GM21528 (cell line): ENCODE results near the gene CCDC180.
"Not testable (repeated sequence)": the region's sequence is repeated elsewhere in the genome, so short reads cannot be mapped to it uniquely, and the experiment has no call there.

Experiments used
- ATAC-seq: cut with Tn5 transposase; IDR thresholded peaks from one replicate; pipeline ENCODE4 v1.9.1; 2021; ENCODE audit warnings: mild to moderate bottlenecking, moderate library complexity; ENCODE audit not compliant: unreplicated experiment, low FRiP score

CCDC180 gene

DNA sequence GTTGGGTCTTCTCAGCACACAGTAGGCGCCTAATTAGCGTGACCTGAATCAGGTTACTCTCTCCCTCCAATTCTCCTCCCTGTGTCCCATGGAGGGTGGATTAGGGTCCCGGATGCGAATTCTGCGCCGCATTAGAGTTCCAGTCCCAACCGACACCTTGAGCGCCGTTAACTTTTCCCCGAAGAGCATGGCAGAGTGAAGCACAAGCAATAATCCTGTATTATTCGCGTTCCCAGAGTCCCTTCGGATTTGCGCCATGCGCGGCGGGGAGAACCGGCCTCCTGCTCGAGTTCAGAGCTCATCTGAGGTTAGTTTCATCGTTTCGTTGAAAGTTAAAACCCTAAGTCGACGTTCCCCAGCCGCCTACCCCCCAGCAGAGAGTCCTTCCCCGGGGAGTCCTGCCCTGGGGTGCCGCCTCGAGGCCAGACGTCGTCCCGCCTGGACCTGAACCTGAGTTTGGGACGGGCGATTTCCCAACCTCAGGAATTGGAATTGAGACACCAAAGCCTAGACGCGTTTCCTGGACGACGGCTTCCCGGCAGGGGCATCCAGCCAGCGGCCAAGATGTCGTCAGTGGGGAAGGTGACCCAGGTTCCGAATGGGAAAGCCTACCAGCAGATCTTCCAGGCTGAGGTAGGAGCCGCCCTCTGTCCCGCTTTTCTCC, at the start of gene CCDC180:
Gene CCDC180 (plus strand): TSS at position 160 of the 664 bp plus-strand sequence. CDS start 405 bp downstream, at position 565.
- ATAC-seq: no peak

GRCh38 chr9:97259834-97260514, 47.5 kb upstream of the CCDC180 start:
- not testable (repeated sequence) for ATAC-seq

DNA sequence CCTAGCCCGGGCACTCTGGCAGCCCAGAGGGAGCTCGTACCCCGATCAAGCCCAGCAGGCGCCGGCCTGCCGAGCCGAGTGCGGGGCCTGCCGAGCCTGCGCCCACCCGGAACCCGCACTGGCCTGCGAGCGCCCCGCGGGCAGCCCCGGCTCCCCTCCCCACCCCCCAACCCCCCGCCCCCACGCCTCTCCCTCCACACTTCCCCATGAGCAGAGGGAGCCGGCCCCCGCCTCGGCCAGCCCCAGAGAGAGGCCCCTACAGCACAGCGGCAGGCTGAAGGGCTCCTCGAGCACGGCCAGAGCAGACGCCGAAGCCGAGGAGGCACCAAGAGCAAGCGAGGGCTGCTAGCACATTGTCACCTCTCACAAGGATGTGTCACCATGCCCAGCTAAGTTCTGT, 36.2 kb upstream of the CCDC180 start:
- no peak for ATAC-seq

GRCh38 chr9:97272072-97272471, 35.4 kb upstream of the CCDC180 start:
- no peak for ATAC-seq

GRCh38 chr9:97276310-97276852, 31.1 kb upstream of the CCDC180 start:
- ATAC-seq: no peak

DNA sequence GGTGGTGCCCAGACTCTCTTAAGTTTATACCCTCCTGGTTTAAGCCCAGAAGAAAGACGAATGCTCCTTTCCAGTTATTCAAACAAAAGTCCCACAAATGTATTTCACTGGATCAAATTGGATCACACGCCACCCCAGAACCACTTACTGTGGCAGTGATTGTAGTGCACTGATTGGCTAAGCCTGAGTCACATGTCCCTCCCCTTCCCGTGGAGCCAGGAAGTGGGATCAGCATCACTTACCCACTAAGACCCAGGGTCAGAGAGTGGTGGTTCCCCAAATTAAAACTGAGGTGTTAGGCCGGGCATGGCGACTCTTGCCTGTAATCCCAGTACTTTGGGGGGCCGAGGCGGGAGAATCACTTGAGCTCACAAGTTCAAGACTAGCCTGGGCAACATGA, 29.5 kb upstream of the CCDC180 start:
- ATAC-seq: no peak

DNA sequence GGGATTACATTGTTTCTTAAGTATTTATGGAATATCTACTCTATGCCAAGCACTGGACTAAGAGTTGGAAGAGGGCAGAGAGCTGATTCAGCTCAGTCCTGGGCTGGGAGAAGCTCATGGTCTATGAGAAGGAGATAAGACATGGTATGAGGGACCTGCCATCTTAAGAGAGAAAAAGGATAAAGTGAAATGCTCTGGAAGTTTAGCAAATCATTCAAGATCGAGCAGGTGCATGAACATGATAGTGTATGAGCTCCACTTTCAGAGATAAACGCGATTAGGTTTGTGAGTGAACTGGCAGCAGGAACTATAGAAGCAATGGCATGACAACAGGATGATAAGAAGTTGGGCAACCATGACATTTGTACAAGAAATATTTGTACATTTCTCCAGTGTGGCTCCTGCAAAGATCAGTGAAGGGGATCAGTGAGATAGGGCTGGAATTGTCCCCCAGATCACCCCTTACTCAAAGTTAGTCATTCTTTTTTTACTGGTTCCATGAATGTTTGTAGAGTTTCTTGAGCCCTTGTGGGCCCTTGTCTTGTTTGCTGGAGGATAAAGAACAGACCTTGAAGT, 26.6 kb upstream of the CCDC180 start:
- no peak for ATAC-seq

DNA sequence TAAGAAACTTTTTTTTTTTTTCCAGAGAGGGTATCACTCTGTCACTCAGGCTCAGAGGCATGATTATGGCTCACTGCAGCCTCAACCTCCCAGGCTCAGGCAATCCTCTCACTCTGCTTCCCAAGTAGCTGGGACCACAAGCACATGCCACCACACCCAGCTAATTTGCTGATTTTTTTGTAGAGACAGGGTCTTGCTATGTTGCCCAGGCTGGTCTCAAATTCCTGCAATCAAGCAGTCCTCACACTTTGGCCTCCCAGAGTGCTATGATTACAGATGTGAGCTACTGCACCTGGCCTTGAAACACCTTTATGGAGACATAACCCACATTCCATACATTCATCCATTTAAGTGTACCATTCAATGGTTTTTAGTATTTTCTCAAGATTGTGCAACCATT, 23.7 kb upstream of the CCDC180 start:
- no peak for ATAC-seq

GRCh38 chr9:97284798-97285197, 22.7 kb upstream of the CCDC180 start:
- no peak for ATAC-seq

DNA sequence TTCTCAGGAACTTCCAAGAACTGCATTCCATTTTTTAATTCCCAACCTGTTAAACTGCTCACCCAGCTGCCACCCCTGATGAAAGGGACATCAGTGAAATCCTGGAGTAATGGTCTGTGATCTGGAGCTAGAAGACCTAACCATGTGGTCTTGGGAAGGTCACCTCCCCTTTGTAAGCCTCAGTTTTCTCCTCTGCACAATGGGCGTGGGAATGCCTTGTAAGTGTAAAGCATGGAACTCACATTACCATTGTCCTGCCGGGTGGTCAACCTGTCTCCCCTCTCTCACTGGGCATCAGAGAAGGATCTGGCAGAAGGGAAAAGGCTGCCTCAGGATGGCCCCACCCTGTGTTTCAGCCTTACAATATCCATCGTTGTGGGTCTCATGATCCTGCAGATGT, 15.3 kb upstream of the CCDC180 start:
- ATAC-seq: no peak

GRCh38 chr9:97293207-97293721, 14.2 kb upstream of the CCDC180 start:
- no peak for ATAC-seq

GRCh38 chr9:97293818-97294217, 13.6 kb upstream of the CCDC180 start:
- no peak for ATAC-seq

GRCh38 chr9:97297889-97298288, 9.6 kb upstream of the CCDC180 start:
- no peak for ATAC-seq

- ATAC-seq: no peak
These were observed 7.5 kb upstream of the CCDC180 start for GRCh38 chr9:97299809-97300414.

- no peak for ATAC-seq
These were observed 6.9 kb upstream of the CCDC180 start for GRCh38 chr9:97300586-97300985.

- ATAC-seq: no peak
These were observed 5.5 kb upstream of the CCDC180 start for GRCh38 chr9:97301974-97302373.

DNA sequence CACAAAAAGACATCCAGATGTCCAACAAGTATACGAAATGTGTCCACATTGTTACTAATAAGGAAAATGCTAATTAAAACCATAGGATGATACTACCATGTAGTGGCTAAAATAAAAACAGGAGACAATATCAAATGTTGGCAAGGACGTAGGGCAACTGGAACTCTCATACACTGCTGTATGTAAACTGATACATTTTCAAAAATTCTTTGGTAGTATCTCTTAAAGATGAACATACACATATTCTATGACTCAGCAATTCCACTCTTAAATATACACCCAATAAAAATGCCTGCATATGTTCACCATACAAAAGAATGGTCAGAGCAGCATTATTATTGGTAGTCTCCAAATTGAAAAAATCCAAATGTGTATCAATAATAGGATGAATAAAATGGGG, 2.9 kb upstream of the CCDC180 start:
- no peak for ATAC-seq

- no peak for ATAC-seq
These were observed 1.8 kb upstream of the CCDC180 start for GRCh38 chr9:97305501-97306298.

DNA sequence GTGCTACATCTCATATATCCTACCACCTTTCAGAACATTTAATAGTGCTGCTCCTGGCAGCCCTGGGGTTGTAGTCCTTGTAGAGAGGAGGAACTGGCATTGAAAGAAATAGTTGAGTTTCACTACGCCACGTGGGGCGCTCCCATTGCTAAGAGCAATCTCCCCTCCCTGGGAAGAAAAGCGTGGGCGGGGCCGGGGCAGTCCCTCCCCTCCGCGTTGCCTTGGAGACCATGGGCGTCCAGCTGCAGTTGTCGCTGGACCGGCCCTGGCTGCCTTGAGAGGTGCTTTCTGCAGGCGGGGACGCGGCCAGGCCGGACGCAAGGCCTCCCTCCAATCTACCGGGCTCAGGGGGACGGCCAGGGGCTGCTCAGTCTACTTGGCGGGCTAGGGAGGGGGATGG, 368 bp upstream of the CCDC180 start:
- ATAC-seq: no peak

- no peak for ATAC-seq
These were observed 1.8 kb downstream of the CCDC180 start for GRCh38 chr9:97309260-97309659.
